ENCODE results near the gene KCTD16. TPM values are rescaled to one million over a fixed set of nuclear protein-coding genes. Genes with fewer than 3 reads are reported as not detected.

The KCTD16 gene
- total and polyA plus RNA-seq, 2 experiments from 2014 or later = 0.02 to 0.76 TPM

- Histone ChIP-seq H3K79me2 (replicated peaks; ENCODE audit: insufficient read depth) (no peaks in the 10 kb centered on the region), H3K36me3 (ENCODE audit: insufficient read depth) (no peaks in the 10 kb centered on the region), H3K4me3 (no peak overlapping the region), H4K20me1 (replicated peaks; ENCODE audit: insufficient read depth) (no peaks in the 10 kb centered on the region), H3K4me1 (ENCODE audit: insufficient read depth) (peaks cover 31% of the 10 kb centered on the region), H3K27me3 (ENCODE audit: insufficient read depth) (no peaks in the 10 kb centered on the region), H3K4me2 (no peak overlapping the region), H3F3A (replicated peaks; ENCODE audit: low read depth) (no peaks in the 10 kb centered on the region), H3K9me2 (ENCODE audit: insufficient read depth) (no peaks in the 10 kb centered on the region), H3K27ac (ENCODE audit: low read depth) (no peak overlapping the region), H2AFZ (no peak overlapping the region)
- Mint-ChIP-seq H3K4me1 (peaks cover 37% of the 10 kb centered on the region), H3K9me3 (no peaks in the 10 kb centered on the region), H3K27me3 (ENCODE audit: insufficient read depth, low read depth, poor library complexity) (no peaks in the 10 kb centered on the region), H3K4me3 (no peak overlapping the region), H3K27ac (no peak overlapping the region), H3K36me3 (ENCODE audit: low read depth) (no peaks in the 10 kb centered on the region)
- DNase-seq (ENCODE audit: low spot score) = no peak
- TF ChIP-seq CTCF (conservative IDR thresholded peaks at IDR 0.05; ENCODE audit: low read depth in 2 of 2) (no peak), ZNF331 (CRISPR knock-in tag; IDR thresholded peaks at IDR 0.05; ENCODE audit: low read depth) (no peak), JUNB (IDR thresholded peaks at IDR 0.05; ENCODE audit: unreplicated experiment) (no peak), POLR2AphosphoS5 (IDR thresholded peaks at IDR 0.05; ENCODE audit: low read depth) (no peak), CREB1 (CRISPR knock-in tag; IDR thresholded peaks at IDR 0.05; ENCODE audit: low read depth) (no peak), STAT1 (IDR thresholded peaks at IDR 0.05; ENCODE audit: unreplicated experiment) (no peak), NANOG (IDR thresholded peaks at IDR 0.05; ENCODE audit: borderline replicate concordance) (no peak), ZNF114 (CRISPR knock-in tag; IDR thresholded peaks at IDR 0.05) (no peak), EZH2phosphoT487 (IDR thresholded peaks at IDR 0.05; ENCODE audit: unreplicated experiment) (no peak), EZH2 (IDR thresholded peaks at IDR 0.05; ENCODE audit: low read depth, unreplicated experiment) (no peak)
- TF ChIP-seq, protein P1, sequence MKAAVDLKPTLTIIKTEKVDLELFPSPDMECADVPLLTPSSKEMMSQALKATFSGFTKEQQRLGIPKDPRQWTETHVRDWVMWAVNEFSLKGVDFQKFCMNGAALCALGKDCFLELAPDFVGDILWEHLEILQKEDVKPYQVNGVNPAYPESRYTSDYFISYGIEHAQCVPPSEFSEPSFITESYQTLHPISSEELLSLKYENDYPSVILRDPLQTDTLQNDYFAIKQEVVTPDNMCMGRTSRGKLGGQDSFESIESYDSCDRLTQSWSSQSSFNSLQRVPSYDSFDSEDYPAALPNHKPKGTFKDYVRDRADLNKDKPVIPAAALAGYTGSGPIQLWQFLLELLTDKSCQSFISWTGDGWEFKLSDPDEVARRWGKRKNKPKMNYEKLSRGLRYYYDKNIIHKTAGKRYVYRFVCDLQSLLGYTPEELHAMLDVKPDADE (IDR thresholded peaks at IDR 0.05) = no peak
- TF ChIP-seq, protein P2, sequence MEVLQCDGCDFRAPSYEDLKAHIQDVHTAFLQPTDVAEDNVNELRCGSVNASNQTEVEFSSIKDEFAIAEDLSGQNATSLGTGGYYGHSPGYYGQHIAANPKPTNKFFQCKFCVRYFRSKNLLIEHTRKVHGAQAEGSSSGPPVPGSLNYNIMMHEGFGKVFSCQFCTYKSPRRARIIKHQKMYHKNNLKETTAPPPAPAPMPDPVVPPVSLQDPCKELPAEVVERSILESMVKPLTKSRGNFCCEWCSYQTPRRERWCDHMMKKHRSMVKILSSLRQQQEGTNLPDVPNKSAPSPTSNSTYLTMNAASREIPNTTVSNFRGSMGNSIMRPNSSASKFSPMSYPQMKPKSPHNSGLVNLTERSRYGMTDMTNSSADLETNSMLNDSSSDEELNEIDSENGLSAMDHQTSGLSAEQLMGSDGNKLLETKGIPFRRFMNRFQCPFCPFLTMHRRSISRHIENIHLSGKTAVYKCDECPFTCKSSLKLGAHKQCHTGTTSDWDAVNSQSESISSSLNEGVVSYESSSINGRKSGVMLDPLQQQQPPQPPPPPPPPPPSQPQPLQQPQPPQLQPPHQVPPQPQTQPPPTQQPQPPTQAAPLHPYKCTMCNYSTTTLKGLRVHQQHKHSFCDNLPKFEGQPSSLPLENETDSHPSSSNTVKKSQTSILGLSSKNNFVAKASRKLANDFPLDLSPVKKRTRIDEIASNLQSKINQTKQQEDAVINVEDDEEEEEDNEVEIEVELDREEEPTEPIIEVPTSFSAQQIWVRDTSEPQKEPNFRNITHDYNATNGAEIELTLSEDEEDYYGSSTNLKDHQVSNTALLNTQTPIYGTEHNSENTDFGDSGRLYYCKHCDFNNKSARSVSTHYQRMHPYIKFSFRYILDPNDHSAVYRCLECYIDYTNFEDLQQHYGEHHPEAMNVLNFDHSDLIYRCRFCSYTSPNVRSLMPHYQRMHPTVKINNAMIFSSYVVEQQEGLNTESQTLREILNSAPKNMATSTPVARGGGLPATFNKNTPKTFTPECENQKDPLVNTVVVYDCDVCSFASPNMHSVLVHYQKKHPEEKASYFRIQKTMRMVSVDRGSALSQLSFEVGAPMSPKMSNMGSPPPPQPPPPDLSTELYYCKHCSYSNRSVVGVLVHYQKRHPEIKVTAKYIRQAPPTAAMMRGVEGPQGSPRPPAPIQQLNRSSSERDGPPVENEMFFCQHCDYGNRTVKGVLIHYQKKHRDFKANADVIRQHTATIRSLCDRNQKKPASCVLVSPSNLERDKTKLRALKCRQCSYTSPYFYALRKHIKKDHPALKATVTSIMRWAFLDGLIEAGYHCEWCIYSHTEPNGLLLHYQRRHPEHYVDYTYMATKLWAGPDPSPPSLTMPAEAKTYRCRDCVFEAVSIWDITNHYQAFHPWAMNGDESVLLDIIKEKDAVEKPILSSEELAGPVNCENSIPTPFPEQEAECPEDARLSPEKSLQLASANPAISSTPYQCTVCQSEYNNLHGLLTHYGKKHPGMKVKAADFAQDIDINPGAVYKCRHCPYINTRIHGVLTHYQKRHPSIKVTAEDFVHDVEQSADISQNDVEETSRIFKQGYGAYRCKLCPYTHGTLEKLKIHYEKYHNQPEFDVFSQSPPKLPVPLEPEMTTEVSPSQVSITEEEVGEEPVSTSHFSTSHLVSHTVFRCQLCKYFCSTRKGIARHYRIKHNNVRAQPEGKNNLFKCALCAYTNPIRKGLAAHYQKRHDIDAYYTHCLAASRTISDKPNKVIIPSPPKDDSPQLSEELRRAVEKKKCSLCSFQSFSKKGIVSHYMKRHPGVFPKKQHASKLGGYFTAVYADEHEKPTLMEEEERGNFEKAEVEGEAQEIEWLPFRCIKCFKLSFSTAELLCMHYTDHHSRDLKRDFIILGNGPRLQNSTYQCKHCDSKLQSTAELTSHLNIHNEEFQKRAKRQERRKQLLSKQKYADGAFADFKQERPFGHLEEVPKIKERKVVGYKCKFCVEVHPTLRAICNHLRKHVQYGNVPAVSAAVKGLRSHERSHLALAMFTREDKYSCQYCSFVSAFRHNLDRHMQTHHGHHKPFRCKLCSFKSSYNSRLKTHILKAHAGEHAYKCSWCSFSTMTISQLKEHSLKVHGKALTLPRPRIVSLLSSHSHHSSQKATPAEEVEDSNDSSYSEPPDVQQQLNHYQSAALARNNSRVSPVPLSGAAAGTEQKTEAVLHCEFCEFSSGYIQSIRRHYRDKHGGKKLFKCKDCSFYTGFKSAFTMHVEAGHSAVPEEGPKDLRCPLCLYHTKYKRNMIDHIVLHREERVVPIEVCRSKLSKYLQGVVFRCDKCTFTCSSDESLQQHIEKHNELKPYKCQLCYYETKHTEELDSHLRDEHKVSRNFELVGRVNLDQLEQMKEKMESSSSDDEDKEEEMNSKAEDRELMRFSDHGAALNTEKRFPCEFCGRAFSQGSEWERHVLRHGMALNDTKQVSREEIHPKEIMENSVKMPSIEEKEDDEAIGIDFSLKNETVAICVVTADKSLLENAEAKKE (CRISPR knock-in tag; IDR thresholded peaks at IDR 0.05) = no peak
- TF ChIP-seq, protein P3, sequence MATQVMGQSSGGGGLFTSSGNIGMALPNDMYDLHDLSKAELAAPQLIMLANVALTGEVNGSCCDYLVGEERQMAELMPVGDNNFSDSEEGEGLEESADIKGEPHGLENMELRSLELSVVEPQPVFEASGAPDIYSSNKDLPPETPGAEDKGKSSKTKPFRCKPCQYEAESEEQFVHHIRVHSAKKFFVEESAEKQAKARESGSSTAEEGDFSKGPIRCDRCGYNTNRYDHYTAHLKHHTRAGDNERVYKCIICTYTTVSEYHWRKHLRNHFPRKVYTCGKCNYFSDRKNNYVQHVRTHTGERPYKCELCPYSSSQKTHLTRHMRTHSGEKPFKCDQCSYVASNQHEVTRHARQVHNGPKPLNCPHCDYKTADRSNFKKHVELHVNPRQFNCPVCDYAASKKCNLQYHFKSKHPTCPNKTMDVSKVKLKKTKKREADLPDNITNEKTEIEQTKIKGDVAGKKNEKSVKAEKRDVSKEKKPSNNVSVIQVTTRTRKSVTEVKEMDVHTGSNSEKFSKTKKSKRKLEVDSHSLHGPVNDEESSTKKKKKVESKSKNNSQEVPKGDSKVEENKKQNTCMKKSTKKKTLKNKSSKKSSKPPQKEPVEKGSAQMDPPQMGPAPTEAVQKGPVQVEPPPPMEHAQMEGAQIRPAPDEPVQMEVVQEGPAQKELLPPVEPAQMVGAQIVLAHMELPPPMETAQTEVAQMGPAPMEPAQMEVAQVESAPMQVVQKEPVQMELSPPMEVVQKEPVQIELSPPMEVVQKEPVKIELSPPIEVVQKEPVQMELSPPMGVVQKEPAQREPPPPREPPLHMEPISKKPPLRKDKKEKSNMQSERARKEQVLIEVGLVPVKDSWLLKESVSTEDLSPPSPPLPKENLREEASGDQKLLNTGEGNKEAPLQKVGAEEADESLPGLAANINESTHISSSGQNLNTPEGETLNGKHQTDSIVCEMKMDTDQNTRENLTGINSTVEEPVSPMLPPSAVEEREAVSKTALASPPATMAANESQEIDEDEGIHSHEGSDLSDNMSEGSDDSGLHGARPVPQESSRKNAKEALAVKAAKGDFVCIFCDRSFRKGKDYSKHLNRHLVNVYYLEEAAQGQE (IDR thresholded peaks at IDR 0.05; ENCODE audit: unreplicated experiment) = no peak
- ATAC-seq = no peak
These were observed 314.9 kb downstream of the KCTD16 start for GRCh38 chr5:144485540-144485939.
